GM23248 (cell line): ENCODE measurements around the gene LRRC36.

ENCODE experiments used
- EZH2 ChIP-seq: fragments of 200-600 bp; sonication (generic); IDR thresholded peaks from 2 replicates; pipeline ENCODE4 v1.6.1; 2018; ENCODE audit warnings: antibody characterized with exemption, mild to moderate bottlenecking; ENCODE audit not compliant: insufficient read depth, poor library complexity, severe bottlenecking
- EZH2phosphoT487 ChIP-seq: fragments of 200-600 bp; sonication (generic); IDR thresholded peaks from 2 replicates; pipeline ENCODE4 v1.6.1; 2018; ENCODE audit warnings: antibody characterized with exemption, moderate library complexity, mild to moderate bottlenecking, low read depth; ENCODE audit not compliant: insufficient read depth

GRCh38 chr16:67305216-67306071 is 21.2 kb upstream of the LRRC36 start:
- TF ChIP-seq EZH2 (no peak), EZH2phosphoT487 (no peak)
